Measurements from ENCODE around the gene INPP5K. TPM values are rescaled to one million over a fixed set of nuclear protein-coding genes. Genes with fewer than 3 reads are reported as not detected.

The INPP5K gene
- total RNA-seq, 1 experiment from 2014 or later = 29.4 TPM

GRCh38 chr17:1518410-1518809 is 2.0 kb upstream of the INPP5K start:
- Histone ChIP-seq H3K4ac (ENCODE audit: low read depth, low read length) (no peak overlapping the region), H3K27me3 (ENCODE audit: insufficient read depth, low read length) (no peaks in the 10 kb centered on the region), H3K9ac (ENCODE audit: extremely low read depth, insufficient read length, low read length) (no peak overlapping the region), H2BK12ac (ENCODE audit: insufficient read length, low read depth, low read length) (no peak overlapping the region), H3K9me3 (ENCODE audit: control insufficient read depth, low read depth, low read length) (no peaks in the 10 kb centered on the region), H3K23ac (ENCODE audit: insufficient read length, low read depth, low read length) (no peak overlapping the region), H2BK15ac (ENCODE audit: low read depth, low read length) (no peak overlapping the region), H3K79me1 (ENCODE audit: insufficient read depth, low read depth, low read length, poor library complexity, severe bottlenecking) (no peaks in the 10 kb centered on the region), H3K4me2 (ENCODE audit: insufficient read depth, insufficient read length, low read length) (no peak overlapping the region), H3K56ac (ENCODE audit: insufficient read length, low read depth, low read length) (no peak overlapping the region), H2AFZ (ENCODE audit: low read length) (no peak overlapping the region), H3T11ph (ENCODE audit: low read length) (no peak overlapping the region), H2BK5ac (ENCODE audit: insufficient read length, low read length) (no peak overlapping the region), H2BK120ac (ENCODE audit: low read depth, low read length, poor library complexity, severe bottlenecking) (no peak overlapping the region), H4K91ac (ENCODE audit: insufficient read length, low read depth, low read length) (no peak overlapping the region), H3K23me2 (ENCODE audit: insufficient read length, low read depth, low read length, poor library complexity, severe bottlenecking) (peaks cover 10% of the 10 kb centered on the region), H3K27ac (ENCODE audit: insufficient read length, low read depth, low read length) (no peak overlapping the region), H3K14ac (ENCODE audit: insufficient read depth, low read length) (no peak overlapping the region), H4K8ac (replicated peaks; ENCODE audit: insufficient read length, low read depth, low read length) (no peak overlapping the region), H4K5ac (ENCODE audit: insufficient read length, low read depth, low read length) (no peak overlapping the region), H3K18ac (ENCODE audit: insufficient read length, low read depth, low read length) (no peak overlapping the region), H3K4me1 (ENCODE audit: insufficient read depth, low read length) (0 out of 2 replicates have a peak, but pooled peaks cover 2% of the 10 kb centered on the region), H2BK20ac (ENCODE audit: low read depth, low read length, poor library complexity, severe bottlenecking) (no peak overlapping the region), H4K20me1 (ENCODE audit: control insufficient read depth, insufficient read depth, insufficient read length) (no peaks in the 10 kb centered on the region), H3K79me2 (ENCODE audit: insufficient read depth, low read length) (no peaks in the 10 kb centered on the region), H2AK5ac (ENCODE audit: insufficient read length, low read length) (no peak overlapping the region)
- Mint-ChIP-seq H3K27me3 (ENCODE audit: low read depth) (no peaks in the 10 kb centered on the region), H3K27ac (no peak overlapping the region), H3K9me3 (no peaks in the 10 kb centered on the region; a peak in 1 of 5 replicates), H3K36me3 (ENCODE audit: insufficient read depth in 1 of 3, low read depth in 3 of 3) (peaks cover 2 to 20% (median 17%) of the 10 kb centered on the region in 3 experiments; a peak in 6 of 7 replicates), H3K4me3 (peak overlapping the region; percentile 86 to 89; a peak in 3 of 5 replicates), H3K4me1 (peaks cover 10 to 14% of the 10 kb centered on the region in 2 experiments)
- WGBS (ENCODE audit: extremely low coverage, insufficient read length, low lambda C conversion rate) = no CpG with 5 or more reads among the region's 2 CpGs
- DNase-seq = no peak
- no peak for TF ChIP-seq CTCF (conservative IDR thresholded peaks at IDR 0.05)

All from H9 (cell line).